Neural cell (in vitro differentiated cells): ENCODE results near the gene PFKFB3. TPM values are rescaled to one million over a fixed set of nuclear protein-coding genes. Genes with fewer than 3 reads are reported as not detected.

Source experiments
- H2AFZ ChIP-seq: fragments of 200-600, 300-800 bp; sonication (generic), shearing (Covaris generic); 2 replicates; pipeline ENCODE4 v1.6.0; 2014; ENCODE audit warnings: low read depth, mild to moderate bottlenecking, antibody characterized with exemption, low read length, moderate library complexity
- H3F3A ChIP-seq: fragments of 200-600 bp; shearing (Covaris generic); 2 replicates; pipeline ENCODE4 v1.6.1; 2016; ENCODE audit warnings: mild to moderate bottlenecking, moderate library complexity, mixed read lengths, antibody characterized with exemption, low read length; ENCODE audit not compliant: insufficient read depth, poor library complexity, severe bottlenecking
- H3K27ac ChIP-seq: fragments of 200-600, 300-800 bp; sonication (generic), shearing (Covaris generic); 2 replicates; pipeline ENCODE4 v1.5.1; 2014; ENCODE audit warnings: mild to moderate bottlenecking, low read length, moderate library complexity
- H3K27me3 ChIP-seq: fragments of 300-800, 200-600 bp; sonication (generic), shearing (Covaris generic); 2 replicates; pipeline ENCODE4 v1.6.0; 2014; ENCODE audit warnings: mild to moderate bottlenecking, low read depth, low read length, moderate library complexity; ENCODE audit not compliant: insufficient read depth
- H3K36me3 ChIP-seq: fragments of 300-800, 200-600 bp; sonication (generic), shearing (Covaris generic); 2 replicates; pipeline ENCODE4 v1.5.1; 2014; ENCODE audit warnings: mild to moderate bottlenecking, antibody characterized with exemption, low read length, moderate library complexity; ENCODE audit not compliant: insufficient read depth
- H3K4me2 ChIP-seq: fragments of 300-800, 200-600 bp; sonication (generic), shearing (Covaris generic); 2 replicates; pipeline ENCODE4 v1.6.0; 2014; ENCODE audit warnings: mild to moderate bottlenecking, low read length
- H3K4me3 ChIP-seq: fragments of 300-800, 200-600 bp; sonication (generic), shearing (Covaris generic); 2 replicates; pipeline ENCODE4 v1.5.1; 2014; ENCODE audit warnings: mild to moderate bottlenecking, low read length, moderate library complexity
- H3K79me2 ChIP-seq: fragments of 200-600 bp; shearing (Covaris generic); replicated peaks from 2 replicates; pipeline ENCODE4 v1.6.0; 2014; ENCODE audit warnings: mild to moderate bottlenecking, low read length, moderate library complexity; ENCODE audit not compliant: insufficient read depth
- H3K9ac ChIP-seq: fragments of 300-800, 200-600 bp; sonication (generic), shearing (Covaris generic); 2 replicates; pipeline ENCODE4 v1.6.1; 2016; ENCODE audit warnings: mild to moderate bottlenecking, low read length, mixed read lengths
- H3K9me2 ChIP-seq: fragments of 200-600 bp; shearing (Covaris generic); 2 replicates; pipeline ENCODE4 v1.6.1; 2016; ENCODE audit warnings: mild to moderate bottlenecking, low read length, mixed read lengths; ENCODE audit not compliant: insufficient read depth
- H3K9me3 ChIP-seq: fragments of 200-600, 300-800 bp; sonication (generic), shearing (Covaris generic); 2 replicates; pipeline ENCODE4 v1.6.1; 2016; ENCODE audit warnings: mild to moderate bottlenecking, mixed run types, low read length, moderate library complexity, mixed read lengths
- H4K20me1 ChIP-seq: fragments of 200-600 bp; shearing (Covaris generic); 2 replicates; pipeline ENCODE4 v1.6.1; 2016; ENCODE audit warnings: mild to moderate bottlenecking, mixed run types; ENCODE audit not compliant: insufficient read depth
- CTCF ChIP-seq: fragments of 450-650 bp; IDR thresholded peaks from 2 replicates; pipeline ENCODE4 v1.5.1; 2014; ENCODE audit warnings: antibody characterized with exemption, mild to moderate bottlenecking, moderate library complexity; ENCODE audit not compliant: poor library complexity, severe bottlenecking
- EP300 ChIP-seq: fragments of 450-650 bp; conservative IDR thresholded peaks from 2 replicates; pipeline ENCODE4 v1.6.1; 2014; ENCODE audit warnings: antibody characterized with exemption, mild to moderate bottlenecking, moderate library complexity; ENCODE audit not compliant: poor library complexity, severe bottlenecking
- EZH2 ChIP-seq: fragments of 200-600, 300-800 bp; shearing (Covaris generic), sonication (generic); IDR thresholded peaks from 2 replicates; pipeline ENCODE4 v1.6.1; 2014; ENCODE audit warnings: antibody characterized with exemption, low read length, borderline replicate concordance, mild to moderate bottlenecking; ENCODE audit not compliant: insufficient read depth, poor library complexity, severe bottlenecking
- MXI1 ChIP-seq: fragments of 450-650 bp; conservative IDR thresholded peaks from 2 replicates; pipeline ENCODE4 v1.6.1; 2014; ENCODE audit warnings: antibody characterized with exemption, mild to moderate bottlenecking; ENCODE audit not compliant: poor library complexity, severe bottlenecking
- POLR2AphosphoS5 ChIP-seq: IDR thresholded peaks from 2 replicates; pipeline ENCODE4 v1.6.1; 2012
- RAD21 ChIP-seq: fragments of 450-650 bp; conservative IDR thresholded peaks from 2 replicates; pipeline ENCODE4 v1.6.1; 2014; ENCODE audit warnings: antibody characterized with exemption, mild to moderate bottlenecking, moderate library complexity
- REST ChIP-seq: IDR thresholded peaks from 2 replicates; pipeline ENCODE4 v1.6.1; 2012; ENCODE audit warnings: borderline replicate concordance
- SMC3 ChIP-seq: fragments of 450-650 bp; conservative IDR thresholded peaks from 2 replicates; pipeline ENCODE4 v1.6.1; 2014; ENCODE audit warnings: antibody characterized with exemption, mild to moderate bottlenecking, moderate library complexity; ENCODE audit not compliant: poor library complexity
- TAF1 ChIP-seq: IDR thresholded peaks from 2 replicates; pipeline ENCODE4 v1.6.1; 2012; ENCODE audit warnings: low read depth
- polyA plus RNA-seq: library from polyadenylated mRNA; depleted of rRNA; stranded (reverse); fragments of >200 nt; gene quantifications from 2 replicates; pipeline ENCODE4 v1.2.3, GENCODE V29; 2014

The PFKFB3 gene
- polyA plus RNA-seq, 1 donor from 2014 or later = 33.4 TPM

GRCh38 chr10:6180480-6181110 lies 22.1 kb upstream of the PFKFB3 start:
- H3F3A ChIP-seq = no peaks in the 10 kb centered on the region
- no peak overlapping the region for H2AFZ ChIP-seq
- H3K9ac ChIP-seq = no peak overlapping the region
- no peaks in the 10 kb centered on the region for H3K36me3 ChIP-seq
- H3K9me2 ChIP-seq = no peaks in the 10 kb centered on the region
- H3K79me2 ChIP-seq = no peaks in the 10 kb centered on the region
- H4K20me1 ChIP-seq = no peaks in the 10 kb centered on the region
- no peak overlapping the region for H3K27ac ChIP-seq
- H3K4me2 ChIP-seq = no peak overlapping the region
- TF ChIP-seq CTCF = no peak
- TF ChIP-seq SMC3 = no peak
- no peak for TF ChIP-seq REST
- TF ChIP-seq RAD21 = no peak
- no peak for TF ChIP-seq TAF1
- TF ChIP-seq EZH2 = no peak
- TF ChIP-seq MXI1 = no peak
- no peak for TF ChIP-seq POLR2AphosphoS5
- no peak for TF ChIP-seq EP300
- H3K27me3 ChIP-seq = no peaks in the 10 kb centered on the region
- no peaks in the 10 kb centered on the region for H3K9me3 ChIP-seq
- H3K4me3 ChIP-seq = no peak overlapping the region

- H2AFZ ChIP-seq = no peak overlapping the region
- H4K20me1 ChIP-seq = no peaks in the 10 kb centered on the region
Measured at GRCh38 chr10:6181249-6181648, 21.5 kb upstream of the PFKFB3 start.

More at GRCh38 chr10:6181249-6181648, 21.5 kb upstream of the PFKFB3 start:
- no peak overlapping the region for H3K9ac ChIP-seq
- H3K27me3 ChIP-seq = no peaks in the 10 kb centered on the region
- no peaks in the 10 kb centered on the region for H3K36me3 ChIP-seq
- H3K9me2 ChIP-seq = no peaks in the 10 kb centered on the region
- no peak overlapping the region for H3K4me3 ChIP-seq
- H3K79me2 ChIP-seq = no peaks in the 10 kb centered on the region
- H3F3A ChIP-seq = no peaks in the 10 kb centered on the region
- no peaks in the 10 kb centered on the region for H3K9me3 ChIP-seq
- H3K4me2 ChIP-seq = no peak overlapping the region
- TF ChIP-seq POLR2AphosphoS5 (no peak), SMC3 (no peak), EP300 (no peak), TAF1 (no peak), CTCF (no peak), EZH2 (no peak), RAD21 (no peak), MXI1 (no peak), REST (no peak)
- H3K27ac ChIP-seq = no peak overlapping the region
